SK-N-SH (cell line): Measurements from ENCODE around the gene PANX2. TPM values are rescaled to one million over a fixed set of nuclear protein-coding genes. Genes with fewer than 3 reads are reported as not detected.

Source experiments
- CTCF ChIA-PET: fragments of 300-600, 350-600 bp; formaldehyde crosslinking; extraction: SDS; loops from one replicate; lab custom pipeline; 2021; lab: Yijun Ruan, JAX
- POLR2A ChIA-PET: fragments of 350-600 bp; sonication (Branson Sonifier 250); formaldehyde crosslinking; extraction: SDS; loops from one replicate; lab custom pipeline; 2020; ENCODE audit warnings: antibody characterized with exemption, inconsistent platforms; lab: Yijun Ruan, JAX
- DNase-seq: peaks from one replicate; pipeline ENCODE4 v3.0.0; 2012
- H2AFZ ChIP-seq: fragments of 200-600 bp; sonication (generic); 2 replicates; pipeline ENCODE4 v1.8.1; 2016; ENCODE audit warnings: antibody characterized with exemption, mild to moderate bottlenecking, low read depth
- H3F3A ChIP-seq: fragments of 200-600 bp; sonication (generic); replicated peaks from 2 replicates; pipeline ENCODE3; 2016; ENCODE audit warnings: antibody characterized with exemption, mild to moderate bottlenecking; ENCODE audit not compliant: insufficient read depth
- H3K27ac ChIP-seq, 2 experiments: fragments of 200-500 bp in 1 of 2; fragments of 200-600 bp in 1 of 2; sonication (Bioruptor generic) in 1 of 2; sonication (generic), shearing (Covaris generic) in 1 of 2; 2 replicates each; pipeline versions ENCODE4 v1.5.1 to v1.6.1; 2014 to 2016; ENCODE audit warnings: low read depth in 2 of 2, inconsistent platforms in 1 of 2, low read length in 1 of 2, mild to moderate bottlenecking in 1 of 2, mixed read lengths in 1 of 2
- H3K27me3 ChIP-seq: fragments of 200-600 bp; sonication (generic), shearing (Covaris generic); 2 replicates; pipeline ENCODE4 v1.6.1; 2016; ENCODE audit warnings: mixed run types; ENCODE audit not compliant: insufficient read depth
- H3K36me3 ChIP-seq, 2 experiments: fragments of 200-500 bp in 1 of 2; fragments of 200-600 bp in 1 of 2; sonication (Bioruptor generic) in 1 of 2; sonication (generic) in 1 of 2; replicated peaks in 1 of 2; 2 replicates each; pipeline versions ENCODE3 to v1.5.1; 2014 to 2016; ENCODE audit warnings: low read length in 1 of 2, mild to moderate bottlenecking in 1 of 2; ENCODE audit not compliant: insufficient read depth in 2 of 2, control insufficient read depth in 1 of 2
- H3K4me1 ChIP-seq, 2 experiments: fragments of 200-500 bp in 1 of 2; fragments of 200-600 bp in 1 of 2; sonication (Bioruptor generic) in 1 of 2; sonication (generic), shearing (Covaris generic) in 1 of 2; 2 replicates each; pipeline versions ENCODE4 v1.5.1 to v1.6.1; 2014 to 2016; ENCODE audit warnings: low read depth in 1 of 2, low read length in 1 of 2, mixed run types in 1 of 2; ENCODE audit not compliant: insufficient read depth in 2 of 2, control insufficient read depth in 1 of 2
- H3K4me2 ChIP-seq: fragments of 200-600 bp; sonication (generic), shearing (Covaris generic); 2 replicates; pipeline ENCODE4 v1.6.1; 2017; ENCODE audit warnings: mixed run types
- H3K4me3 ChIP-seq, 2 experiments: fragments of 200-500 bp in 1 of 2; fragments of 200-600 bp in 1 of 2; sonication (Bioruptor generic) in 1 of 2; sonication (generic), shearing (Covaris generic) in 1 of 2; 2 replicates each; pipeline versions ENCODE4 v1.5.1 to v1.8.1; 2014 to 2016; ENCODE audit warnings: low read depth in 2 of 2, inconsistent platforms in 1 of 2, low read length in 1 of 2, mild to moderate bottlenecking in 1 of 2, mixed read lengths in 1 of 2, moderate library complexity in 1 of 2
- H3K79me2 ChIP-seq: fragments of 200-600 bp; sonication (generic); 2 replicates; pipeline ENCODE4 v1.8.1; 2017; ENCODE audit warnings: mild to moderate bottlenecking; ENCODE audit not compliant: insufficient read depth
- H3K9ac ChIP-seq: fragments of 200-600 bp; sonication (generic); 2 replicates; pipeline ENCODE4 v1.6.1; 2017; ENCODE audit warnings: mixed run types
- H3K9me2 ChIP-seq: fragments of 200-600 bp; sonication (generic); 2 replicates; pipeline ENCODE4 v1.6.1; 2017; ENCODE audit warnings: mixed run types
- H3K9me3 ChIP-seq: fragments of 200-600 bp; sonication (generic); 2 replicates; pipeline ENCODE4 v1.6.1; 2017; ENCODE audit warnings: mixed run types, mild to moderate bottlenecking, moderate library complexity
- H4K20me1 ChIP-seq: fragments of 200-600 bp; sonication (generic); 2 replicates; pipeline ENCODE4 v1.6.1; 2017; ENCODE audit warnings: mild to moderate bottlenecking, mixed run types; ENCODE audit not compliant: insufficient read depth
- EP300 ChIP-seq, 2 experiments: IDR thresholded peaks; 2 replicates each; pipeline versions ENCODE4 v1.4.0 to v1.6.1; 2012; ENCODE audit warnings: borderline replicate concordance in 1 of 2, low read depth in 1 of 2, low read length in 1 of 2
- EZH2phosphoT487 ChIP-seq: fragments of 200-600 bp; sonication (generic); IDR thresholded peaks from 2 replicates; pipeline ENCODE4 v1.6.1; 2017; ENCODE audit warnings: low read depth, mixed run types, mild to moderate bottlenecking, antibody characterized with exemption, moderate library complexity, borderline replicate concordance
- FOXJ3 ChIP-seq: sonication (generic); formaldehyde crosslinking; IDR thresholded peaks from 2 replicates; pipeline ENCODE4 v1.5.1; 2020; ENCODE audit warnings: mild to moderate bottlenecking, missing genetic modification reagents
- GATA2 ChIP-seq: sonication (generic); formaldehyde crosslinking; IDR thresholded peaks from 2 replicates; pipeline ENCODE4 v1.5.0; 2020; ENCODE audit warnings: mild to moderate bottlenecking, missing genetic modification reagents
- NRF1 ChIP-seq: IDR thresholded peaks from 2 replicates; pipeline ENCODE4 v1.6.1; 2012; ENCODE audit warnings: low read depth, mild to moderate bottlenecking, low read length
- POLR2AphosphoS5 ChIP-seq: IDR thresholded peaks from 2 replicates; pipeline ENCODE4 v1.6.1; 2012; ENCODE audit warnings: low read depth, low read length
- RAD21 ChIP-seq: IDR thresholded peaks from 2 replicates; pipeline ENCODE4 v1.6.1; 2012; ENCODE audit warnings: mild to moderate bottlenecking, low read length
- RXRA ChIP-seq: IDR thresholded peaks from 2 replicates; pipeline ENCODE4 v1.4.0; 2012; ENCODE audit warnings: low read depth, mild to moderate bottlenecking, borderline replicate concordance
- SMC3 ChIP-seq: IDR thresholded peaks from 2 replicates; pipeline ENCODE4 v1.6.1; 2012; ENCODE audit warnings: low read depth, low read length, improper control_type of control experiment
- TEAD4 ChIP-seq: IDR thresholded peaks from 2 replicates; pipeline ENCODE4 v1.4.0; 2012; ENCODE audit warnings: mild to moderate bottlenecking, borderline replicate concordance; ENCODE audit not compliant: insufficient read depth
- YY1 ChIP-seq: IDR thresholded peaks from 2 replicates; pipeline ENCODE4 v1.4.0; 2012; ENCODE audit warnings: low read depth, mild to moderate bottlenecking
- WGBS: methylation state at CpG from one replicate; pipeline ENCODE4 v1.1.6; 2017; ENCODE audit warnings: low lambda C conversion rate; 5-methylcytosine and 5-hydroxymethylcytosine counted together
- polyA plus RNA-seq, 3 experiments: library from polyadenylated mRNA; depleted of rRNA; stranded (reverse); fragments of >200 nt; gene quantifications; 2 replicates each; pipeline ENCODE4 v1.2.3, GENCODE V29; 2012
- TF ChIP-seq, protein P1 (sequence below): IDR thresholded peaks from 2 replicates; pipeline ENCODE4; 2012
- TF ChIP-seq, protein P2 (sequence below): IDR thresholded peaks from 2 replicates; pipeline ENCODE4 v1.4.0; 2012; ENCODE audit warnings: low read depth, borderline replicate concordance
- TF ChIP-seq, protein P3 (sequence below): fragments of 150-350 bp; IDR thresholded peaks from 2 replicates; pipeline ENCODE4 v1.6.1; 2016; ENCODE audit warnings: mild to moderate bottlenecking, low read depth, low read length
- TF ChIP-seq, protein P4 (sequence below): fragments of 150-350 bp; IDR thresholded peaks from 2 replicates; pipeline ENCODE4 v1.6.1; 2017; ENCODE audit warnings: antibody characterized with exemption, low read length, low read depth, borderline replicate concordance
- TF ChIP-seq, protein P5 (sequence below): IDR thresholded peaks from 2 replicates; pipeline ENCODE4 v1.6.1; 2012; ENCODE audit warnings: mild to moderate bottlenecking, low read depth, low read length, moderate library complexity

The PANX2 gene
- polyA plus RNA-seq, 1 of the 3 experiments (the other 2 are of a cell fraction) = 2.4 TPM

DNA sequence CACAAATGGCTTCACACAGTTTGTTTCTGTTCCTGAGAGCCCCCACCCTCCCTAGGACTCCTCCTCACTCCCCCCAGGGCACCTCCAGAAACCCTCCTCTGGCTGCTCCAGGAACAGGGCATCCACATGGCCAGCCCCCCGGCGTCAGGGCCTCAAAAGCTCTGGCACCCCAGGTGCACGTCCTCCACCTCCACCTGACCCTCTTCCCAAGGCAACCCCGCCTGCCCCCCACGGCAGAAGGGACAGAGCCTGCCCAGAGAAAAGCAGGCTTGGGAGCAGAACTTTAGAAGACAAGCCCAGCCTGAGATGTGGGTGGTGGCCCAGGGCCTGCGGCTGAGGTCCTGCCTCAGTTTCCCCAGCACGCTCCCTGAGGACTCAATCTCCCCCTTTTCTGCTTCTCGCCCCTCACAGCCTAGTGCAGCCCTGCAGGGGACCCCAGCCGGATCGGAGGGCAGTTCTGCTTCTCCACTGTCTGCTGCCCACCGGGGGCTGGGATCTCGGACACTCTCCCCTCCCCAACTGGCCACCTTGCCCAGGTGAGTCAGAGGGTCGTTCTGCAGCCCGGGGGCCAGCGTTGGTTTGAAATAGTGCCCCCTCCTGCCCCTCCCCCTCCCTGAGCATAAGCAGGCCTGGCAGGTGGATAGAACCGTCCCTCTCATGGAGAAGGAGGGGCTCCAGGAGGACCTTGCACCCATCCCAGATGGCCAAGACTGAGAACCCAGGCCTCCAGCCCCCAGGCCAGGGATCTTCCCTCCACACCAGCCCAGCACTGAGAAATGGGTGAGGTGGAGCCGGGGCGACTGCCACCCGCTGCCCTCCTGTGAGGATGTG lies 12.8 kb downstream of the PANX2 start (continued):
- TF ChIP-seq TEAD4 (no peak), RAD21 (no peak)
- TF ChIP-seq, protein P1, sequence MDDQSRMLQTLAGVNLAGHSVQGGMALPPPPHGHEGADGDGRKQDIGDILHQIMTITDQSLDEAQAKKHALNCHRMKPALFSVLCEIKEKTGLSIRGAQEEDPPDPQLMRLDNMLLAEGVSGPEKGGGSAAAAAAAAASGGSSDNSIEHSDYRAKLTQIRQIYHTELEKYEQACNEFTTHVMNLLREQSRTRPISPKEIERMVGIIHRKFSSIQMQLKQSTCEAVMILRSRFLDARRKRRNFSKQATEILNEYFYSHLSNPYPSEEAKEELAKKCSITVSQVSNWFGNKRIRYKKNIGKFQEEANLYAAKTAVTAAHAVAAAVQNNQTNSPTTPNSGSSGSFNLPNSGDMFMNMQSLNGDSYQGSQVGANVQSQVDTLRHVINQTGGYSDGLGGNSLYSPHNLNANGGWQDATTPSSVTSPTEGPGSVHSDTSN = no peak
- TF ChIP-seq, protein P2, sequence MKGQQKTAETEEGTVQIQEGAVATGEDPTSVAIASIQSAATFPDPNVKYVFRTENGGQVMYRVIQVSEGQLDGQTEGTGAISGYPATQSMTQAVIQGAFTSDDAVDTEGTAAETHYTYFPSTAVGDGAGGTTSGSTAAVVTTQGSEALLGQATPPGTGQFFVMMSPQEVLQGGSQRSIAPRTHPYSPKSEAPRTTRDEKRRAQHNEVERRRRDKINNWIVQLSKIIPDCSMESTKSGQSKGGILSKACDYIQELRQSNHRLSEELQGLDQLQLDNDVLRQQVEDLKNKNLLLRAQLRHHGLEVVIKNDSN = no peak

DNA sequence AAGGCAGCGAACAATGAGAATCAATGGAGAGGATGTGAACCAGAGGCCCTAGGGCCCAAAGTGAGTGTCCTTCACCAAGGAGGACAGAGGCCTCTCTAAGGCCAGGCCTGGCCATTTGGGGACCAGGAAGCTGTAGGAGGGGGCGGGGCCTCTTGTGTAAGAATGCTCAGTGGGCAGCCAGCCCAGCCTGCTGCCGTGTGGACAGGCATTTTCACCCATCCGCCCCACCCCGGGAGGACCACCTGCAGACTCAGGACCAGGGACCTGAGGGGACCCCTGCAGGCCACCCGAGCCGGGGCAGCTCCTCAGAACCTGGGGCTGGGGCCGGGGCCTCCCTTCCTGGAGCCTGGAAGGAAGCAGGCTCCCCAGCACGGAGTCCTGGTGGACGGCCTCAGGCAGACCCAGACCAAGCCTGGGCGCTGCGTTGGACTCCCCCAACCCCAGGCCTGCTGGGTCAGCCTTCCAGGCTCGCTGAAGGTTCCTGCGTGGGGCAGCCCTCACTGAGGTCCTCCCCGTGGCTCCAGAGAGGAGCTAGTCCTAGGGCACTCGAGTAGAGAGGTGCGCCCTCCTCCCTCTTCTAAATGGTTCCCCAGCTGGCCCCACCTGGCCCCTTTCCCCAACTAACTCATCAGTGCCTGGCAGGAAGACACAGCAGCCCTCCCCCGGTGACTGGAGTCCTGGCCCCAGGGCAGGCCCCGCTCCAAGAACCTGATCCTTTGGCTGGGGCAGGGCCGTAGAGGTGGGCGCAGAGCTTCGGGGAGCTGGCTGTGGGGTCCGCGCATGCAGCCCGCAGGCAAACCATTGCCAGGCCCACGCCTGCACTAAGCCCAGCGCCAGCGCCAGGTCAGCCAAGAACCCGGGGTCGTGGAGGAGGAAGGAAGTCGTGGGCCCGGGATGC lies 13.7 kb downstream of the PANX2 start:
- no peaks in the 10 kb centered on the region for H3K9me3 ChIP-seq
- no peaks in the 10 kb centered on the region for H3K27me3 ChIP-seq
- H3K79me2 ChIP-seq = peaks cover 32% of the 10 kb centered on the region
- no peaks in the 10 kb centered on the region for H3F3A ChIP-seq
- no peak overlapping the region for H3K4me3 ChIP-seq
- CTCF ChIA-PET = interaction anchor here (1.2 kb wide), 2 partner anchors 11 to 37 kb away, joined by 3 to 5 read pairs; no protein-coding TSS in a partner anchor
- peak overlapping the region in 1 of 2 experiments; percentile 47; a peak in 1 of 4 replicates for H3K27ac ChIP-seq
- H3K36me3 ChIP-seq = peaks cover 0 to 5% of the 10 kb centered on the region in 2 experiments
- no peak overlapping the region for H3K4me2 ChIP-seq
- H3K4me1 ChIP-seq = peaks cover 0 to 33% of the 10 kb centered on the region in 2 experiments; a peak in 2 of 4 replicates
- POLR2A ChIA-PET = no interaction called here
- WGBS = 98% methylated on average over 17 of the region's 32 CpGs
- DNase-seq = no peak
- no peaks in the 10 kb centered on the region for H3K9me2 ChIP-seq
- no peak overlapping the region for H3K9ac ChIP-seq
- H4K20me1 ChIP-seq = 0 out of 2 replicates have a peak, but pooled peaks cover 6% of the 10 kb centered on the region
- no peak overlapping the region for H2AFZ ChIP-seq
- no peak for TF ChIP-seq SMC3
- TF ChIP-seq, protein P3, sequence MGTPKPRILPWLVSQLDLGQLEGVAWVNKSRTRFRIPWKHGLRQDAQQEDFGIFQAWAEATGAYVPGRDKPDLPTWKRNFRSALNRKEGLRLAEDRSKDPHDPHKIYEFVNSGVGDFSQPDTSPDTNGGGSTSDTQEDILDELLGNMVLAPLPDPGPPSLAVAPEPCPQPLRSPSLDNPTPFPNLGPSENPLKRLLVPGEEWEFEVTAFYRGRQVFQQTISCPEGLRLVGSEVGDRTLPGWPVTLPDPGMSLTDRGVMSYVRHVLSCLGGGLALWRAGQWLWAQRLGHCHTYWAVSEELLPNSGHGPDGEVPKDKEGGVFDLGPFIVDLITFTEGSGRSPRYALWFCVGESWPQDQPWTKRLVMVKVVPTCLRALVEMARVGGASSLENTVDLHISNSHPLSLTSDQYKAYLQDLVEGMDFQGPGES = no peak
- no peak for TF ChIP-seq POLR2AphosphoS5
- TF ChIP-seq RXRA = no peak
- TF ChIP-seq, protein P4, sequence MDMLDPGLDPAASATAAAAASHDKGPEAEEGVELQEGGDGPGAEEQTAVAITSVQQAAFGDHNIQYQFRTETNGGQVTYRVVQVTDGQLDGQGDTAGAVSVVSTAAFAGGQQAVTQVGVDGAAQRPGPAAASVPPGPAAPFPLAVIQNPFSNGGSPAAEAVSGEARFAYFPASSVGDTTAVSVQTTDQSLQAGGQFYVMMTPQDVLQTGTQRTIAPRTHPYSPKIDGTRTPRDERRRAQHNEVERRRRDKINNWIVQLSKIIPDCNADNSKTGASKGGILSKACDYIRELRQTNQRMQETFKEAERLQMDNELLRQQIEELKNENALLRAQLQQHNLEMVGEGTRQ = no peak
- TF ChIP-seq YY1 = no peak
- TF ChIP-seq NRF1 = no peak
- TF ChIP-seq, protein P5, sequence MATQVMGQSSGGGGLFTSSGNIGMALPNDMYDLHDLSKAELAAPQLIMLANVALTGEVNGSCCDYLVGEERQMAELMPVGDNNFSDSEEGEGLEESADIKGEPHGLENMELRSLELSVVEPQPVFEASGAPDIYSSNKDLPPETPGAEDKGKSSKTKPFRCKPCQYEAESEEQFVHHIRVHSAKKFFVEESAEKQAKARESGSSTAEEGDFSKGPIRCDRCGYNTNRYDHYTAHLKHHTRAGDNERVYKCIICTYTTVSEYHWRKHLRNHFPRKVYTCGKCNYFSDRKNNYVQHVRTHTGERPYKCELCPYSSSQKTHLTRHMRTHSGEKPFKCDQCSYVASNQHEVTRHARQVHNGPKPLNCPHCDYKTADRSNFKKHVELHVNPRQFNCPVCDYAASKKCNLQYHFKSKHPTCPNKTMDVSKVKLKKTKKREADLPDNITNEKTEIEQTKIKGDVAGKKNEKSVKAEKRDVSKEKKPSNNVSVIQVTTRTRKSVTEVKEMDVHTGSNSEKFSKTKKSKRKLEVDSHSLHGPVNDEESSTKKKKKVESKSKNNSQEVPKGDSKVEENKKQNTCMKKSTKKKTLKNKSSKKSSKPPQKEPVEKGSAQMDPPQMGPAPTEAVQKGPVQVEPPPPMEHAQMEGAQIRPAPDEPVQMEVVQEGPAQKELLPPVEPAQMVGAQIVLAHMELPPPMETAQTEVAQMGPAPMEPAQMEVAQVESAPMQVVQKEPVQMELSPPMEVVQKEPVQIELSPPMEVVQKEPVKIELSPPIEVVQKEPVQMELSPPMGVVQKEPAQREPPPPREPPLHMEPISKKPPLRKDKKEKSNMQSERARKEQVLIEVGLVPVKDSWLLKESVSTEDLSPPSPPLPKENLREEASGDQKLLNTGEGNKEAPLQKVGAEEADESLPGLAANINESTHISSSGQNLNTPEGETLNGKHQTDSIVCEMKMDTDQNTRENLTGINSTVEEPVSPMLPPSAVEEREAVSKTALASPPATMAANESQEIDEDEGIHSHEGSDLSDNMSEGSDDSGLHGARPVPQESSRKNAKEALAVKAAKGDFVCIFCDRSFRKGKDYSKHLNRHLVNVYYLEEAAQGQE = no peak
- TF ChIP-seq FOXJ3 = no peak
- no peak for TF ChIP-seq GATA2 (CRISPR knock-in tag)
- TF ChIP-seq, protein P1 = no peak
- no peak for TF ChIP-seq EP300 (IDR thresholded peaks at IDR 0.05; ENCODE audit: borderline replicate concordance in 1 of 2, low read depth in 1 of 2, low read length in 1 of 2)
- TF ChIP-seq EZH2phosphoT487 = no peak
- TF ChIP-seq, protein P2 = no peak
